GM19351 (cell line): ENCODE data around the gene CNOT6.
"Not testable (repeated sequence)": the region's sequence is repeated elsewhere in the genome, so short reads cannot be mapped to it uniquely, and the experiment has no call there.

ENCODE experiments used
- ATAC-seq: cut with Tn5 transposase; IDR thresholded peaks from one replicate; pipeline ENCODE4 v1.9.1; 2021; ENCODE audit warnings: mild to moderate bottlenecking, moderate library complexity; ENCODE audit not compliant: unreplicated experiment

Gene CNOT6

DNA sequence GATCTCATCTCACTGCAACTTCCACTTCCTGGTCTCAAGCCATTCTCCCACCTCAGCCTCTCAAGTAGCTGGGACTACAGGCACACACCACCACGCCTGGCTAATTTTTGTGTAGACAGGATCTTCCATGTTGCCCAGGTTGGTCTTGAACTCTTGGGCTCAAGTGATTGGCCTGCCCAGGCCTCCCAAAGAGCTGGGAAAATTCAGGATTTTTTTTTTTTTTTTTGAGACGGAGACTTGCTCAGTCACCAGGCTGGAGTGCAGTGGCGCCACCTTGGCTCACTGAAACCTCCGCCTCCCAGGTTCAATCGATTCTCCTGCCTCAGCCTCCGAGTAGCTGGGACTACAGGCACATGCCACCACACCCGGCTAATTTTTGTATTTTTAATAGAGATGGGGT is 21.8 kb downstream of the CNOT6 start:
- not testable (repeated sequence) for ATAC-seq

DNA sequence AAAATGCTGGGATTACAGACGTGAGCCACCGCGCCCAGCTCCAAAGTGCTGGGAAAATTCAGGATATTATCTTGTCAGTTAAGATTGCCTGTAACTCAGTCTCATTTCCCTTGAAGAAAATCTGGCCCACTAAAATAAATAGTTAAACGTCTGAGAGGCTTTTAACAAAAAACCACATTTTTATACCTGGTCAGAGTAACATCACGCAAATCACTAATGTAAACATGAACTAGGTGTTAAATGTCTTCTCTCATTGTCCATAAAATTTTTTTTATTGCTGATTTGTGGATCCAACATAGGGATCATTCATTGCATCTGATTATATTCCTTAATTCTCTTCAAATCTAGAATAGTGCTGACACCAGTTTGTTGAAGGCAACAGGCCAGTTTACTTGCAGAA is 22.3 kb downstream of the CNOT6 start:
- no peak for ATAC-seq

DNA sequence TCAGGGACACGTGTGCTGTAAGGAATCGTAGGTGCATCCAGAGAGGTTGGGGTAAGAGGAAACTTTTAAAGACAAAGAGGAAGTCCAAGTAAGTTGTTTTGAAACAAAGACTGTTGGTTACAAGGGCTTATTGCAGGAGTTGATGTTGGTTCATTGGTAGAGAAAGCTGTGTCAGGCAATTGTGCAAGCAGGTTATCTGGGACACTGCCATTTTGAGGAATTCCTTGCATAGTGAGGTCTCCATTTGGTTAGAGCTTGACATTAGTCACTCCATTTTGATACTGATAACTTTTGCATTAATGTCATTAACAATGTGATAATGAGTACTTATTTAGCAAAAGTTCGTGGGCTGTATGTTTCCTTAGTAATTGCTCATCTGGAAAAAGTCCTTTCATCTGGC is 24.9 kb downstream of the CNOT6 start:
- no peak for ATAC-seq

DNA sequence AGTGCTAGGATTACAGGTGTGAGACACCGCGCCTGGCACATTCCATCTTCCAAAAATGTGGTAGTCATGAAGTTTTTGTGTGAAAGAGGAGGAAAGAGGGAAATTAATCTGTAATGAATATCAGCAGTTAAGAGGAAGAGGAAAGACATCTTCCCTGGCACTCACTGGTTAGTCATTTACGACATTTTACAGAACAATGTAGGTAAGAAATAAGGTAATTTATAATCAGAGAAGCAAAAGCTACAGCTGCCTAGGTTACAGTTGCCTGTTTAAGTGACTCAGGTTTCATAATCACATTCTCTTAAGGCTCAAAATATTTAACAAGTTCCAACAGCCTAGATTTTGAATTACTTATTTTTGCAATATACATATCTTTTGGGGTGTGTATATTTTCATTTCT is 26.9 kb downstream of the CNOT6 start:
- ATAC-seq: no peak

DNA sequence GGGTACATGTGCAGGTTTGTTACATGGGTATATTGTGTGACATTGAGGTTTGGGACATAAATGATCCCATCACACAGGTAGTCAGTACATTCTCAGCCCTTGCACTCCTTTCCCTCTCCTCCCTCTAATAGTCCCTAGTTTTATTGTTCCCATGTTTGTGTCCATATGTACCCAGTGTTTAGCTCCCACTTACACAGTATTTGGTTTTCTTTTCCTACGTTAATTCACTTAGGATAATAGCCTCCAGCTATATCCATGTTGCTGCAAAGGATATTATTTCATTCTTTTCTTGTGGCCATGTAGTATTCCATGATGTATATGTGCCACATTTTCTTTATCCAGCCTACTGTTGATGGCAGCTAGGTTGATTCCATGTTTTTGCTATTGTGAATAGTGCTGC is 27.4 kb downstream of the CNOT6 start:
- ATAC-seq: no peak

DNA sequence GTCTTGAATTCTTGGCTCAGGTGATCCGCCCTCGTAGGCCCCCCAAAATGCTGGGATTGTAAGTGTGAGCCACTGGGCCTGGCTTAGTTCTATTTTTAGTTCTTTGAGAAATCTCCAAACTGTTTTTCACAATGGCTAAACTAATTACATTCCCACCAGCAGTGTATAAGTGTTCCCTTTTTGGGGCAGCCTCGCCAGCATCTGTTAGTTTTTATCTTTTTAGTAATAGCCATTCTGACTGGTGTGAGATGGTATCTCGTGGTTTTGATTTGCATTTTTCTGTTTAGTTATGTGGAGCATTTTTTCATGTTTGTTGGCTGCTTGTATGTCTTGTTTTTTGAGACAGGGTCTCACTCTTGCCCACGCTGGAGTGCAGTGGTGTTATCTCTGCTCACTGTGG is 28.2 kb downstream of the CNOT6 start:
- ATAC-seq: no peak

DNA sequence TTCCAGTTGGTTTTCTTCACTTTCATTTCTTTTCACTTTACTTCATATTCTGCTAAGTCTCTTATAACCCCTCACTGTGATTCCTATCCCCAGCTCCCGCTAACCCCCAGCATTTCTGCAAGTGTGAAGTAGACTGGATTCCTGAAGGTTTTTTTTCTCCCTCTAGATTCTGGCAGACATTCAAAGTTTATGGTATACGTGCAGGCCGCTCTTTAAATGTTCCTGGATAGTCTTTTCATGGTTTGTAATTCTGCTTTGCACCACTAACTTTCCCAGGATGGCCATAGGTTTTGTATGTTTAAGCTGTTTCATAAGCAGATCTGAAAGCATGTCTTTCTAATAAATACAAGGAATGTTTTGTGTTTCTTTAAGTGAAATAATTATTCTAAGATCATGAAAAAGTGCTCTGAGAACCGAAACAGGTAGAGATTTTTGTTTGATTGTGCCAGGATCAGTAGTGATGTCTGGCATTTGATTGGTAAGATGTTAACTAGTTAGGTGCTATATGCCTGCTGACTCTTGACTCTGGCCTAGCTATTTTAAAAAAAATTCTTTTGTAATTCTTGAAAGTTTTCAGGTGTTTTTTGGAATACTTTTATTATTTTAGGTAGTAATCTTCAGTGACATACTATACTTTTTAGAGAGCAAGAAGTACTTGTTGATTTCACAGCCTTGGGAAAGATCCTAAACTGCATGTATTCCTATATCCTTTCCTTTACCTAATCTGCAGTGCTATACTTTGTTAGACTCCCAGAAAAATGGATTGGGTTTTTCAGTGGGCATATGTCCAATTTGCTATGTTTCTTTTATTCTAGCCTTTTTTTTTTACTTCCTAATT is 29.7 kb downstream of the CNOT6 start:
- ATAC-seq: no peak

DNA sequence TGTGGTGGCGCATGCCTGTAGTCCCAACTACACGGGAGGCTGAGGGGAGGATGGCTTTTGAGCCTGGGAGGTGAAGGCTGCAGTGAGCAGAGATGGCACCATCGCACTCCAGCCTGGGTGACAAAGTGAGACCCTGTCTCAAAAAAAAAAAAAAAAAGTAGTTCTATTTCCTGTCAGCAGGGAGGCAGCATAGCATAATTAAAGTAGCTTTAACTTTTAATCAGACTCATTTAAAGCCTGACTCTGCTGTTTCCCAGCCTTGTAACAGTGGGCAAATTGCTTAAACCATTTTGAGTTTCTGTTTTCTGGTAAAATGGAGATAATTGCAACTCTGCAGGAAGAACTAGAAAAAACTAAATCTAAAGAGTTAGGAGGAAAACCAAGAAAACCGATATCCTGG is 31.2 kb downstream of the CNOT6 start:
- ATAC-seq: no peak

DNA sequence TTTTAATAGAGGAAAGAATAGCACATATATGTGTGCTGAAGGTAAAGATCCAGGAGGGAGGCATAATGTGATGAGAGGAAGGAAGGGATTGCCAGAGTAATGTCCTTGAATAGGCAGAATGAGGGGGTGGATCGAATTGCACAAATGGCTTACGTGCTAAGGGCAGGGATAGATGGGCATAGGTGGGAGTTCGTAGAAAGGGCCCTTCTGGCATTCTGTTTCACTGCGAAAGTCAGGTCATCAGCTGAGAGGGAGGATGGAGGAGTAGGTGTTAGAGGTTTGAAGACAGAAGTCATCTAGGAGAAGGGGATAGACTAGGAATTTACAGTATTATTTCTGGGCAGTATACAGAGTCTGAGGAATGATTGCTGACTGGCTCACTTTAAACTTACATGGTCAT is 32.1 kb downstream of the CNOT6 start:
- ATAC-seq: no peak

DNA sequence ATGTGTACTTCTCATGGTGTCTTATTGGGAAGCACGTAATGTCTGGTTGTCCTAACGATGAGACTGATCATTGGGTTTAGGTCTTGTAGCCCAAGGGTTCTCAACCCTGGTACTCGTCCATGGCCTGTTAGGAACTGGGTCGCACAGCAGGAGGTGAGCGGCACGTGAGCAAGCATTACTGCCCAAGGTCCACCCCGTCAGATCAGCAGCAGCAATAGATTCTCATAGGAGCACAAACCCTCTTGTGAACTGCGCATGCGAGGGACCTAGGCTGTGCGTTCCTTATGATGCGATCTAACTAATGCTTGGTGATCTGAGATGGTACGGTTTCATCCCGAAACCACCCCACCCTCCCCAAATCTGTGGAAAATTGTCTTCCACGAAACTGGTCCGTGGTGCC is 33.5 kb downstream of the CNOT6 start:
- no peak for ATAC-seq

DNA sequence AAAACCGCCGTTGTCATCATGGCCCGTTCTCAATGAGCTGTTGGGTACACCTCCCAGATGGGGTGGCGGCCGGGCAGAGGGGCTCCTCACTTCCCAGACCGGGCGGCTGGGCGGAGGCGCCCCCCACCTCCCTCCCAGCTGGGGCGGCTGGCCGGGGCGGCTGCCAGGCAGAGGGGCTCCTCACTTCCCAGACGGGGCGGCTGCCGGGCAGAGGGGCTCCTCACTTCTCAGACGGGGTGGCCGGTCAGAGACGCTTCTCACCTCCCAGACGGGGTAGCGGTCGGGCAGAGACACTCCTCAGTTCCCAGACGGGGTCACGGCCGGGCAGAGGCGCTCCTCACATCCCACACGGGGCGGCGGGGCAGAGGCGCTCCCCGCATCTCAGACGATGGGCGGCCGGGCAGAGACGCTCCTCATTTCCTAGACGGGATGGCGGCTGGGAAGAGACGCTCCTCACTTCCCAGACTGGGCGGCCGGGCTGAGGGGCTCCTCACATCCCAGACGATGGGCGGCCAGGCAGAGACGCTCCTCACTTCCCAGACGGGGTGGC is 36.9 kb downstream of the CNOT6 start:
- not testable (repeated sequence) for ATAC-seq

DNA sequence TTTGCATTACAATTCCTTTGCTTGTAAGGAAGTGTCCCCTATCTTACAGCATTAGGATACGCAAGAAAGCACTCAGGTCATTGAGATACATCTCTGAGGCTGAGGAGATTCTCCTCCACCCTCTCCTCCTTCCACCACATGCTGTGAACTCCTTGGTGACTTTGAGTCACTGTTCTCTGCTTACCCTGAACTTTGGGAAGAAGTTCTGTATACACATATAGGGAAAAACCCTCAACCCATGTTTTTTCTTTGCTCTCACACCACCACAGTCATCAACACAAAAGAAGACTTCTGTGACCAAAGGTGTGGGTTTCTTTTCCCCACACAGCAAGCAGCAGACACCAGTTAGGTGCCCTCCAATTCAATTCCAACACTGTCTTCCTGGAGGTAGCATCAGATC is 38.1 kb downstream of the CNOT6 start:
- no peak for ATAC-seq

DNA sequence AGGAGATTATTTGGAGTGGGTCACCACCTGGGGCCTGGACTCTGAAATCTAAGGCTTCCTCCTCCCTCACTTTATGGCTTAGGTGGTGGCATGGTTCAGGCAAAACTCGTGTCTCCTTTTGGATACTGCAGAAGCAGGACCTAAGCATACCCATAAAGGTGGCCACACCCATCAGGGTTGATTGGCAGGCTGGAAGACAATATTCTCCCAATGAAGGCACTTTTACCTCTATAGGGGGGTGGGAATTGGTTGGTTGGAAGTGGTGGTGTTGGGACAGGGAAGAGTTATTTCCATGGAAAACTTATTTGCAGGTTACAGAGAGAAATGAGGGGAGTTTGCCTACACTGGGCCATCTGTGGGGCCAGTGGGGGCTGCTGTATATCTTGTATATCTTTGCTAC is 39.7 kb downstream of the CNOT6 start:
- ATAC-seq: no peak

DNA sequence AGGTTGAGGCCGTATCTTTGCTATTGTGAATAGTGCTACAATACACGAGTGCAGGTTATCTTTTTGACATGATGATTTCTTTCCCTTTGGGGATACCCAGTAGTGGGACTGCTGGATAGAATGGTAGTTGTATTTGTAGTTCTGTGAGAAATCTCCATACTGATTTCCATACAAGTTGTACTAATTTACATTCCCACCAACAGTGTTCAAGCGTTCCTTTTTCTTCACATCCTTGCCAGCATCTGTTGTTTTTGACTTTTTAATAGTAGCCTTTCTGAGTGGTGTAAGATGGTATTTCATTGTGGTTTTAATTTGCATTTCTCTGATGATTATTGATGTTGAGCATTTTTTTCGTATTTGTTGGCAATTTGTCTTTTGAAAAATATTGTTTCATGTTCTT is 41.4 kb downstream of the CNOT6 start:
- no peak for ATAC-seq

DNA sequence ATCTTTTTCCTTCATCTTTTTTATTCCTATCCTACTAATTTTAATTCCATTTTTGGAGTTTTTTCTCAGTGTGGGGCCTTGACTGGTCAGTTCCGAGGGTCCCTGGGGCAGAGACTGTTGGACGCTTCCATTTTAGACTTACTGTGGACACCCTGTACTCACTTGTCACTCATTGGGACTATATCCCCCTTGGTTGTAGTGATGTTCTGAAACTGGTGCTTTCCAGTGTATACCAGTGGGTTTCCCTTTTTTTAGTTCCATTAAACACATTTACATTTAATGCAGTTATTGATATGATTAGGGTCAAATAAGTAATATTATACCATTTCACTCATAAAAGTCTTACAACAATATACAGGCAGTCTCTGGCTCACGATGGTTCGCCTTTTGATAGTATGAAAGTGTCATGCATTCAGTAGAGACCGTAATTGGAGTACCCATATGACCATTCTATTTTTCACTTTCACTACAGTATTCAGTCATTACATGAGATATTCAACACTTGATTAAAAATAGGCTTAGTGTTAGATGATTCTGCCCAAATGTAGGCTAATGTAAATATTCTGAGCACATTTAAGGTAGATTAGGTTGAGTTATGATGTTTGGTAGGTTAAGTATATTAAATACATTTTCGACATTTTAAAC is 46.0 kb downstream of the CNOT6 start:
- ATAC-seq: peak; percentile 97

DNA sequence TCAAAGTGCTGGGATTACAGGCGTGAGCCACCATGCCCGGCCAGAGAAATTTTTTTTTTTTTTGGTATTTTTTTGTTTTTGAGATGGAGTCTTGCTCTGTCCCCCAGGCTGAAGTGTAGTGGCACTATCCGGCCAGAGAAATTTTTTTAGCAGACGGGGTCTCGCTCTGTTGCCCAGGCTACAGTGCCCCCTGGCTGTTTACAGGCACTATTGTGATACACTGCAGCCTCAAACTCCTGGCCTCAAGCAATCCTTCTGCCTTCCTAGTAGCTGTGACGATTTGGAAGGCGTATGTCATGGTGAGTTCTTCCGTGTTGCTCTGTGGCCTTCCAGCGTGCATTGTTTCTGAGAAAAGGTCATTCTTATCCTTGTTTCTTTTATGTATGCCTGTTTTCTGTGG is 47.5 kb downstream of the CNOT6 start:
- ATAC-seq: no peak

DNA sequence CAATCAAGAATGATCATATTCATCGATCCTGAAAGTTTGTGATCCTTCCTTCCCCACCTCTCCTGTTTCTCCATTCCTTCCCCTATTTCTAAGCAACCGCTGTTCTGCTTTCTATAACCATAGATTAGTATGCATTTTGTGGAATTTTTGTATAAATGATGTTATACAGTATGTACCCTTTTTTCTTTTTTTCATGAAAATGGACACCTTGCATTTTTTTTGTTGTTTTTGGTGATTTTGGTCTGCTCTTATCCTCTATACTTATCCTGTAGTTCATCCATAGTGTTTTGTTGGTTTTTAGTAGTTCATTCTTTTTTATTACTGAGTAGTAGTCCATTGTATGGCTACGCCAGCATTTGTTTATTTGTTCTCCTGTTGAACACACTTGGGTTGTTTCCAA is 51.1 kb downstream of the CNOT6 start:
- ATAC-seq: no peak

DNA sequence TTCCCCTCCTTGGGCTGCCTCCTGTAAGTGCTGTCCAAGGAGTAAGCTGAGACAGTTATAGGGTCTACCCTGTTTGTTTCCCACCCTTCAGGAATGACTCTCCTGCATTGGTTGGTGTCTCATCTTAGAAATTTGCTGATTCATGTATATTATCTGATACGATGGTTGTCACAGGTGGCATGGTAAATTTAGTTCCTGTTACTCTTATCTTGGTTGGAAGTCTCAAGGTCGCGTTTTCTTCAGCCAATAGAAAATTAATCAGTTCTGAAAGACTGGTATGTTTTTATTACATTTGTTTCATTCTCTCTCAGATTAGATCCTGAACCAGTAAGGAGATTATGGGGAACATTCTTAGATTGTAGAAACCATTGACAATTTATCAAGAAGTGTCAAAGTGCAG is 54.4 kb downstream of the CNOT6 start:
- no peak for ATAC-seq

DNA sequence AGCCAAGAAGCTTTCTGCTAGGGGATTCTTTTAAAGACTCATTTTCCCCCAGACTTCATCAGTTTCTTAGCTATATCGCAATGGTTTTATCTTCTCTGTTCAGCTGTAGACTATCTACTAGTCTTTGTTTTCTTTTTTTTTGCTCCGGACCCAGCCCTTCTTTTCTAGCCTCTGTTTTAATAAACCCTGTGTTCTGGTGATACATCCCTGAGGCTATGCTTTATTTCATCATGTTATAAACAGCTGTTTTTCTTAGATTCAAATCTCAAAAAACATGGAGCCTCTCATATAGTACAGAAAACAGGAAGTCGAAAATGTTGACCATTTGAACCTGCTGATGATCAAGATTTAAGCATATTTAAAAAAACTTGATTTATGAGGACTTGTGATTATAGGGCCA is 59.4 kb downstream of the CNOT6 start:
- ATAC-seq: no peak

DNA sequence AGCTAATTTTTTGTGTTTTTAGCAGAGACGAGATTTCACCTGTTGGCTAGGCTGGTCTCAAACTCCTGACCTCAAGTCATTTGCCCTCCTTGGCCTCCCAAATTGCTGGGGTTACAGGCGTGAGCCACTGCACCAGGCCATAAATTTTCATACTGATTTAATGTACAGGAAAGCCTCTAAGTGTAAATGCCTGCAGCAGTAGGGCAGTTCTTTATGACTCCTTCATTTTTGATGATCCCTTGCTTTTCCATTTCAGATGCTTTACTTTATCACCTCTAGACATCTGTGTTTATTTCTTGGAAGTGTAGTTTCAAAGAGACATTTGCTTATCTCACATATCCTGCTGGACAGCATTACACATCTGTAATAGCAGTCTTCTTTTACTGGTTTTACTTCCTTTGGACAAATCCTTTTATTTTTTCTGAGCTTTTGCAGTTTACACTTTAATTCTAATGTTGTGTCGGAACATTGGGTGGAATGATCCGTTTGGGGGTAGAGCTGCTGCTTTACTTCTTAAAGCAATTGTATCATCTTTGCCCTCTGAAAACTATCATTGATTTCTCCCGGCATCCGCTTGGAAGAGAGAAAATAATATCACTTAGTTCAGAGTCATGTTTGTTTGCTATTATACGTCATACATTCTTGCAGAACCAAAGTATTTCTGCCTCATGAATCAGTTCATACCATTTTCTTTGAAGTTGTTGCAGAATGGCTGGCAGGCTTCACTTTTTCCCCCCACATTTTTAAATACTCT is 61.2 kb downstream of the CNOT6 start:
- ATAC-seq: no peak

DNA sequence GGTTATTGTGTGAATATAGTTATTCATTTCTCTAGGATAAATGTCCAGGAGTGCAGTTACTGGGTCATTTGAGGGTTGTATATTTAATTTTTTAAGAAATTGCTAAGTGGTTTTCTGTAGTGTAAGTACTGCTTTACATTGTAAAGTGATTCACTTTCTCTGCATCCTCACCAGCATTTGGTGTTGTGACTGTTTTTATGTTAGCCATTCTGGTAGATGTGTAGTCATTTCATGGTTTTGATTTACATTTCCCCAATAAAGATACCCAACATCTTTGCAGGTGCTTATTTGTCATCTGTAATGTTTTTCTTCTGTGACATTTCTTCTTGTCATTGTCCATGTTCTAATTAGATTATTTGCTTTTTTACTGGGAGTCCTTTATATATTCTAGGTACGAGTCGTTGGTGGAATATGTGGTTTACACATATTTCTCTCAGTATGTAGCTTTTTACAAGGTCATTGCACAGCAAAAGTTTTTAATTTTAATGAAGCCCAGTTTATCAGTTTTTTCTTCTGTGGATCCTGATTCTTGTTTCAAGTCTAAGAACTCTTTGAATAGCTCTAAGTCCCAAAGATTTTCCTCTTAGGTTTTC is 63.1 kb downstream of the CNOT6 start:
- ATAC-seq: no peak
